VCaP (cell line): ENCODE data around the gene ADGRG3.

ENCODE experiments used
- H3K27ac ChIP-seq: fragments of 450-650 bp; 2 replicates; pipeline ENCODE4 v1.5.1; 2017
- TF ChIP-seq, protein P1 (sequence below): fragments of 450-650 bp; conservative IDR thresholded peaks from 2 replicates; pipeline ENCODE4 v1.5.1; 2017; ENCODE audit warnings: mild to moderate bottlenecking, moderate library complexity

The ADGRG3 gene

DNA sequence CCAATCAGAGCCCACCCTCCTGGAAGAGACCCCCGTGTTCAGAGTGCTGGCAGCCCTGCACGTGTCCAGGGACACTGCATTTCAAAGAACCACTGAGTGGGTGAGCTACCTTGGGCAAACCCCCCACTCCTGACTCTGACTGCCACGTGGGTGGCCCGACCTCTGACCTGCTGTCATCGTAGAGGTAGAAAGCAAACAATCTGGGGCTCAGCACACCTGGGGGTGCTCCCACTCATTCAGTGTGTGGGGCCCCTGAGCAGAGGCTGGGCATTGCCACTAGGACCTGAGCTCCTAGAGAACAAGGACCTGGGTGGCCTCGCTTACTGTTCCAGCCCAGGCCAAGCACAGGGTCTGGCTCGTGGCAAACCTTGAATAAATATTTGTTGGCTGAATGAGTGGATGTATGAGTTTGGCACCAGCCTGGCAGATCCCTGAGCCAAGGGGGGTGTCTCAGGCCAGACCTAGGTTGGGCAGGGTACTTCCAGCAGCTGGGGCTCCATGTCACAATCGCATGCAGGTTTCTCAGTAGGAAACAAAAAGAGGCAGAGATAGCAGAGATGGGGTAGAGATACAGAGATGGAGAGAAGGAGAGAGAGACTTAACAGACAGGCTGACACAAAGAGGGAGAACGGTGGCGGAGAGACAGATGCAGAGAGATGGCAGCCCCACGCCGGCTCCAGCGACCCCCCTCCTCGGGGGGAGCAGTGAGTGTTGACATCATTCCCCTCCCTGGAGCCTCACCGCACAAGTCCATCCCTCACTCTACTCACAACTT lies 21.1 kb downstream of the ADGRG3 start:
- TF ChIP-seq, protein P1, sequence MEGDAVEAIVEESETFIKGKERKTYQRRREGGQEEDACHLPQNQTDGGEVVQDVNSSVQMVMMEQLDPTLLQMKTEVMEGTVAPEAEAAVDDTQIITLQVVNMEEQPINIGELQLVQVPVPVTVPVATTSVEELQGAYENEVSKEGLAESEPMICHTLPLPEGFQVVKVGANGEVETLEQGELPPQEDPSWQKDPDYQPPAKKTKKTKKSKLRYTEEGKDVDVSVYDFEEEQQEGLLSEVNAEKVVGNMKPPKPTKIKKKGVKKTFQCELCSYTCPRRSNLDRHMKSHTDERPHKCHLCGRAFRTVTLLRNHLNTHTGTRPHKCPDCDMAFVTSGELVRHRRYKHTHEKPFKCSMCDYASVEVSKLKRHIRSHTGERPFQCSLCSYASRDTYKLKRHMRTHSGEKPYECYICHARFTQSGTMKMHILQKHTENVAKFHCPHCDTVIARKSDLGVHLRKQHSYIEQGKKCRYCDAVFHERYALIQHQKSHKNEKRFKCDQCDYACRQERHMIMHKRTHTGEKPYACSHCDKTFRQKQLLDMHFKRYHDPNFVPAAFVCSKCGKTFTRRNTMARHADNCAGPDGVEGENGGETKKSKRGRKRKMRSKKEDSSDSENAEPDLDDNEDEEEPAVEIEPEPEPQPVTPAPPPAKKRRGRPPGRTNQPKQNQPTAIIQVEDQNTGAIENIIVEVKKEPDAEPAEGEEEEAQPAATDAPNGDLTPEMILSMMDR = no peak
- no peak overlapping the region for H3K27ac ChIP-seq

DNA sequence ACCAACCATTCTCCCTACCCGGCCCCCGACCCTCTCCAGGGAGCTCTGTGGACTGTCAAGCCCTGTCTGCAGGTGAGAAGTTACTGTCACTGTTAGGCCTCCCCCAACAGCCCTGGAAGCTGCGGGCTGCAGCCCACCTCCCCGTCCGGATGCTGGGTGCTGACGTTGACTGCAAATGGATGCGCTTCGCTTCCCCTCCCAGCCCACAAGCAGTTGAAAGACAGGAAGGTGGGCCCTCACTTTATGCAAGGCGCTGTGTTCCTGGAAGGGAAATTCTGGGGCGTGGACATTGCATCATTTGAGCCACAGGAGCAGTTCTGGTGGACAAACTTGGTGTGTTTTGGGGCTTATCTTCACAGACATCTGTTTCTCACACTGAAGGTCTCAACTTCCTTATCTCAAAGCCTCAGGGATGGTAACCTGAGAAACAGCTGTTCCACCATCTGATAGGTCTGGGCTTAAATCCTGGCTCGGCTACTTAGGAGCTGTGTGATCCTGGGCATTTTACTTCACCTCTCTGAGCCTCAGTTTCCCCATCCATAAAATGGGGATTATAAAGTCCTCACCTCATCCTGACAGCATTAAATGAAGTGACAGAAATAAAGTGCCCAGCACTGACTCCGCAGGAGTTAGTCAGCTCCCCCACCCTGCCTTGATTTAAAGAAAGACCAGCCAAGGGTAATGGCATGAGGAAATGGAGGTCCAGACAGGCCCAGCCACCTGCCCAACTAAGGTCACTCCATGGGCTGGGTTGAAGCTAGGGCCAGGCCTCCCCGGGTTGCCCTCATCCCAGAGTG lies 21.9 kb downstream of the ADGRG3 start:
- TF ChIP-seq, protein P1 = no peak
- no peak overlapping the region for H3K27ac ChIP-seq

DNA sequence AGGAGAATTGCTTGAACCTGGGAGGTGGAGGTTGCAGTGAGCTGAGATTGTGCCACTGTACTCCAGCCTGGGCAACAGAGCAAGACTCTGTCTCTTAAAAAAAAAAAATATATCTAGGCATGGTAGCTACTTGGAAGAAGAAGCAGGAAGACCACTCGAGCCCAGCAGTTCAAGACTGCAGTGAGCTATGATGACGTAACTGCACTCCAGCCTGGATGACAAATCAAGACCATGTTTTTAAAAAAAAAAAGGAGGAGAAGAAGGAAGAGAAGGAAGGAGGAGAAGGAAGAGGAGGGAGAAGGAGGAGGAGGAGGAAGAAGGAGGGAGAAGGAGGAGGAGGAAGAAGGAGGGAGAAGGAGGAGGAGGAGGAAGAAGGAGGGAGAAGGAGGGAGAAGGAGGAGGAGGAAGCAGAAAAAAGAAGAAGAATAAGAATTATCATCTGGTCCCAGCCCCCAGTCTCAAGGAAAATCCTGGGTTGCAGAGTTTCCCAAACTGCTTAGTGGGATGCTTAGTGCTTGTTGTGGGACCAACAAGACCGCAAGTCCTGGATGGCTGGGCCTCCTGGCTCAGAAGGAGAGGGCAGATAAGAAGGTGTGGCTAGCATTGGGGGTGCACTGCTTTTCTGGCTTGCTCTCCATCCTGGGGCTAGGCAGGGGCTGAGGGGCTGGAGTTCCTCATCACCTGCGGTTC lies 22.8 kb downstream of the ADGRG3 start:
- TF ChIP-seq, protein P1 = no peak
- no peak overlapping the region for H3K27ac ChIP-seq

DNA sequence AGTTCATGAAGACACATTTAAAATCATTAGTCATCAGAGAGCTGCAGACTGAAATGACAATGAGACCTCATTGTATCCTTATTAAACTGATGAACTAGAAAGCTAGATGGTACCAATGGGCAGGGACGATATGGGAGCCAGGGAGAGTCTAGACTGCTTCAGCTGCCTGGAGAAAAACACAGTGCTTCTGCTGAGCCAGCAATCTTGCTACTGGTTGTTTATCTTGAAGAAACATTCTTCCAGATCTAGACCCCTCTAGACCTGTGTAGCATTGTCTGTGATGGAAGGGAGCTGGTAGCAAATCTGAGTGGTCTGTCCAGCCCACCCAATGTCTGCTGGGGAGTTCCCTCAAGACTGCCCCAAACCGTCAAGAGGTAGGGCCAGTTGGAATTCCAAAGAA lies 24.5 kb downstream of the ADGRG3 start:
- no peak overlapping the region for H3K27ac ChIP-seq
- TF ChIP-seq, protein P1 = no peak

DNA sequence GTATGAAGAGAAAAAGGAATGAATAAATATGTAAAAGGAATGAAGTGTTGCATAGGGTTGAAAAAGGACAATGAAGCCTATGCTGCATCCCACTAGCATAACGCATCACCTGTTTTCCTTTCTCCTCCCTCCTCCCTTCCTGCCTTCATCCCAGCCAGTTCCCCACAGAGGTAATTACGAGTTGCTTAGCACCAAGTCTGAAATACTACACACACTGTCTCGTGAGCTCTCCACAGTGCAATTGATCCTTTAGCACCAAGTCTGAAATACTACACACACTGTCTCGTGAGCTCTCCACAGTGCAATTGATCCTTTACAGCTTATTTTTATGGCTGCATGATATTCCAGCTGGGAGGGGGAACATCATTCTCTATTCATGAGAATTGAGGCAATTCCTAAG lies 25.4 kb downstream of the ADGRG3 start:
- H3K27ac ChIP-seq = no peak overlapping the region
- TF ChIP-seq, protein P1 = no peak

DNA sequence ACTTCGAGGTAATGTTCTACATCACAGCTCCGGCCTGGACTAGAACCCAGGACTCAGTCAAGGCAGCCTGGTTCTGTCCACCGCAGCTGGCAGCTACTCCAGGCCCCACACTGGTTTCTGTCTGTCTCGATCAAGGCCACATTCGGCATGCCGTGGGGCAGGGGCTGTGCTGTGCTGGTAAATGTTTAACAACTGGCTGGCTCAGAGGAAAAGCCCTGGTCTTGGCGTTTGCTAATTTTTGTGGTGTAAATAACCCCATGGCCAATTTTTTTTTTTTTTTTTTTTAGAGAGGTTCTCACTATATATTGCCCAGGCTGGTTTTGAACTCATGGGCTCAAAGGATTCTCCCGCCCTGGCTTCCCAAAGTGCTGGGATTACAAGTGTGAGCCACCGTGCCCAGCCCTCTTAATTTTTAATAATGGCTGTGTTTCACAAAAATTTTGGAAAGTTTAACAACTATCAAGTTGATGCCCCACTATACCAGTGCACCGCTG lies 26.2 kb downstream of the ADGRG3 start:
- TF ChIP-seq, protein P1 = no peak
- no peak overlapping the region for H3K27ac ChIP-seq
